NB4 (cell line): Measurements from ENCODE around the gene LCAT.

Source experiments
- CTCF ChIP-seq: IDR thresholded peaks from one replicate; pipeline ENCODE4 v1.5.1; 2012; ENCODE audit warnings: low read depth, low read length
- MYC ChIP-seq: IDR thresholded peaks from 2 replicates; pipeline ENCODE4 v1.6.1; 2011; ENCODE audit warnings: low read depth, low read length

- TF ChIP-seq CTCF (no peak), MYC (no peak)
Measured at GRCh38 chr16:67915831-67916723, 27.8 kb downstream of the LCAT start.
